GM12873 (cell line): ENCODE measurements around the gene NSA2.

Experiments used
- CTCF ChIP-seq: IDR thresholded peaks from 2 replicates; pipeline ENCODE4 v1.5.1; 2012; ENCODE audit warnings: low read depth, mild to moderate bottlenecking, moderate library complexity, low read length, control low read depth; ENCODE audit not compliant: insufficient read depth; ENCODE audit errors: missing control alignments

NSA2 gene

GRCh38 chr5:74822288-74822687 lies 55.2 kb downstream of the NSA2 start:
- no peak for TF ChIP-seq CTCF

DNA sequence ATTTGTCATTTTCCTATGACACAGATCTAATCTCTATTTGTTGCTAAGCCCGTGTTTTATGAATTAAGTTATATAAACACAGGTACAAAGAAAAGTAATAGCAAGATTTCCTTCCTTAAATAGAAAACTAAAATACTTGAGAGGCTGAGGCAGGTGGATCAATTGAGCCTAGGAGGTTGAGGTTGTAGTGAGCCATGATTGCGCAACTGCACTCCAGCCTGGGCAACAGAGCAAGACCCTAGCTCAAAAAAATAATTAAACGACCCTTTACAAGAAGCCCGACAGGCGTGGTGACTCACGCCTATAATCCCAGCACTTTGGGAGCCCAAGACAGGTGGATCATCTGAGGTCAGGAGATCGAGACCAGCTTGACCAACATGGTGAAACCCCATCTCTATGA lies 62.4 kb downstream of the NSA2 start:
- TF ChIP-seq CTCF: no peak
